CD4-positive, alpha-beta T cell treated with Interleukin-21 for 1 hour (primary cell): Measurements from ENCODE around the gene CCT3.

Source experiments
- DNase-seq: peaks from one replicate; pipeline ENCODE4 v3.0.0-alpha.2; 2020

The CCT3 gene

GRCh38 chr1:156276532-156276931 lies 61.6 kb downstream of the CCT3 start:
- DNase-seq = no peak

- DNase-seq = no peak
Measured at GRCh38 chr1:156270314-156270713, 67.8 kb downstream of the CCT3 start.

GRCh38 chr1:156268336-156268735 lies 69.8 kb downstream of the CCT3 start:
- no peak for DNase-seq

GRCh38 chr1:156266051-156266450 lies 72.0 kb downstream of the CCT3 start:
- DNase-seq = no peak

- DNase-seq = no peak
Measured at GRCh38 chr1:156263288-156263655, 74.8 kb downstream of the CCT3 start.

- no peak for DNase-seq
Measured at GRCh38 chr1:156262461-156263287, 75.4 kb downstream of the CCT3 start.

- DNase-seq = no peak
Measured at GRCh38 chr1:156260896-156261295, 77.2 kb downstream of the CCT3 start.

- no peak for DNase-seq
Measured at GRCh38 chr1:156259805-156260204, 78.3 kb downstream of the CCT3 start.
